NAMALWA (cell line): ENCODE results near the gene SEMA6A.

Source experiments
- DNase-seq: peaks from one replicate; pipeline ENCODE4 v3.0.0-alpha.2; 2015; ENCODE audit warnings: low spot score

Gene SEMA6A

GRCh38 chr5:116406306-116407041 lies 168.1 kb downstream of the SEMA6A start:
- no peak for DNase-seq

- DNase-seq, result no peak
These were observed 169.8 kb downstream of the SEMA6A start for GRCh38 chr5:116404792-116405191.

GRCh38 chr5:116404016-116404415 lies 170.6 kb downstream of the SEMA6A start:
- DNase-seq, result no peak

- DNase-seq, result no peak
These were observed 172.4 kb downstream of the SEMA6A start for GRCh38 chr5:116402235-116402634.

- no peak for DNase-seq
These were observed 173.0 kb downstream of the SEMA6A start for GRCh38 chr5:116401576-116401975.

- no peak for DNase-seq
These were observed 178.0 kb downstream of the SEMA6A start for GRCh38 chr5:116396476-116397099.

- DNase-seq, result no peak
These were observed 178.9 kb downstream of the SEMA6A start for GRCh38 chr5:116395631-116396203.

- no peak for DNase-seq
These were observed 179.4 kb downstream of the SEMA6A start for GRCh38 chr5:116395226-116395625.

GRCh38 chr5:116394186-116394867 lies 180.3 kb downstream of the SEMA6A start:
- no peak for DNase-seq
